Neural cell (in vitro differentiated cells): ENCODE measurements around the gene FAU. TPM values are rescaled to one million over a fixed set of nuclear protein-coding genes. Genes with fewer than 3 reads are reported as not detected.

Experiments used
- H2AFZ ChIP-seq: fragments of 200-600, 300-800 bp; sonication (generic), shearing (Covaris generic); 2 replicates; pipeline ENCODE4 v1.6.0; 2014; ENCODE audit warnings: low read depth, mild to moderate bottlenecking, antibody characterized with exemption, low read length, moderate library complexity
- H3F3A ChIP-seq: fragments of 200-600 bp; shearing (Covaris generic); 2 replicates; pipeline ENCODE4 v1.6.1; 2016; ENCODE audit warnings: mild to moderate bottlenecking, moderate library complexity, mixed read lengths, antibody characterized with exemption, low read length; ENCODE audit not compliant: insufficient read depth, poor library complexity, severe bottlenecking
- H3K27ac ChIP-seq: fragments of 200-600, 300-800 bp; sonication (generic), shearing (Covaris generic); 2 replicates; pipeline ENCODE4 v1.5.1; 2014; ENCODE audit warnings: mild to moderate bottlenecking, low read length, moderate library complexity
- H3K27me3 ChIP-seq: fragments of 300-800, 200-600 bp; sonication (generic), shearing (Covaris generic); 2 replicates; pipeline ENCODE4 v1.6.0; 2014; ENCODE audit warnings: mild to moderate bottlenecking, low read depth, low read length, moderate library complexity; ENCODE audit not compliant: insufficient read depth
- H3K36me3 ChIP-seq: fragments of 300-800, 200-600 bp; sonication (generic), shearing (Covaris generic); 2 replicates; pipeline ENCODE4 v1.5.1; 2014; ENCODE audit warnings: mild to moderate bottlenecking, antibody characterized with exemption, low read length, moderate library complexity; ENCODE audit not compliant: insufficient read depth
- H3K4me2 ChIP-seq: fragments of 300-800, 200-600 bp; sonication (generic), shearing (Covaris generic); 2 replicates; pipeline ENCODE4 v1.6.0; 2014; ENCODE audit warnings: mild to moderate bottlenecking, low read length
- H3K4me3 ChIP-seq: fragments of 300-800, 200-600 bp; sonication (generic), shearing (Covaris generic); 2 replicates; pipeline ENCODE4 v1.5.1; 2014; ENCODE audit warnings: mild to moderate bottlenecking, low read length, moderate library complexity
- H3K79me2 ChIP-seq: fragments of 200-600 bp; shearing (Covaris generic); replicated peaks from 2 replicates; pipeline ENCODE4 v1.6.0; 2014; ENCODE audit warnings: mild to moderate bottlenecking, low read length, moderate library complexity; ENCODE audit not compliant: insufficient read depth
- H3K9ac ChIP-seq: fragments of 300-800, 200-600 bp; sonication (generic), shearing (Covaris generic); 2 replicates; pipeline ENCODE4 v1.6.1; 2016; ENCODE audit warnings: mild to moderate bottlenecking, low read length, mixed read lengths
- H3K9me2 ChIP-seq: fragments of 200-600 bp; shearing (Covaris generic); 2 replicates; pipeline ENCODE4 v1.6.1; 2016; ENCODE audit warnings: mild to moderate bottlenecking, low read length, mixed read lengths; ENCODE audit not compliant: insufficient read depth
- H3K9me3 ChIP-seq: fragments of 200-600, 300-800 bp; sonication (generic), shearing (Covaris generic); 2 replicates; pipeline ENCODE4 v1.6.1; 2016; ENCODE audit warnings: mild to moderate bottlenecking, mixed run types, low read length, moderate library complexity, mixed read lengths
- H4K20me1 ChIP-seq: fragments of 200-600 bp; shearing (Covaris generic); 2 replicates; pipeline ENCODE4 v1.6.1; 2016; ENCODE audit warnings: mild to moderate bottlenecking, mixed run types; ENCODE audit not compliant: insufficient read depth
- EP300 ChIP-seq: fragments of 450-650 bp; conservative IDR thresholded peaks from 2 replicates; pipeline ENCODE4 v1.6.1; 2014; ENCODE audit warnings: antibody characterized with exemption, mild to moderate bottlenecking, moderate library complexity; ENCODE audit not compliant: poor library complexity, severe bottlenecking
- EZH2 ChIP-seq: fragments of 200-600, 300-800 bp; shearing (Covaris generic), sonication (generic); IDR thresholded peaks from 2 replicates; pipeline ENCODE4 v1.6.1; 2014; ENCODE audit warnings: antibody characterized with exemption, low read length, borderline replicate concordance, mild to moderate bottlenecking; ENCODE audit not compliant: insufficient read depth, poor library complexity, severe bottlenecking
- MXI1 ChIP-seq: fragments of 450-650 bp; conservative IDR thresholded peaks from 2 replicates; pipeline ENCODE4 v1.6.1; 2014; ENCODE audit warnings: antibody characterized with exemption, mild to moderate bottlenecking; ENCODE audit not compliant: poor library complexity, severe bottlenecking
- POLR2AphosphoS5 ChIP-seq: IDR thresholded peaks from 2 replicates; pipeline ENCODE4 v1.6.1; 2012
- RAD21 ChIP-seq: fragments of 450-650 bp; conservative IDR thresholded peaks from 2 replicates; pipeline ENCODE4 v1.6.1; 2014; ENCODE audit warnings: antibody characterized with exemption, mild to moderate bottlenecking, moderate library complexity
- SMC3 ChIP-seq: fragments of 450-650 bp; conservative IDR thresholded peaks from 2 replicates; pipeline ENCODE4 v1.6.1; 2014; ENCODE audit warnings: antibody characterized with exemption, mild to moderate bottlenecking, moderate library complexity; ENCODE audit not compliant: poor library complexity
- TAF1 ChIP-seq: IDR thresholded peaks from 2 replicates; pipeline ENCODE4 v1.6.1; 2012; ENCODE audit warnings: low read depth
- polyA plus RNA-seq: library from polyadenylated mRNA; depleted of rRNA; stranded (reverse); fragments of >200 nt; gene quantifications from 2 replicates; pipeline ENCODE4 v1.2.3, GENCODE V29; 2014
- TF ChIP-seq, protein P1 (sequence below): fragments of 450-650 bp; IDR thresholded peaks from 2 replicates; pipeline ENCODE4 v1.5.1; 2014; ENCODE audit warnings: antibody characterized with exemption, mild to moderate bottlenecking, moderate library complexity; ENCODE audit not compliant: poor library complexity, severe bottlenecking
- TF ChIP-seq, protein P2 (sequence below): IDR thresholded peaks from 2 replicates; pipeline ENCODE4 v1.6.1; 2012; ENCODE audit warnings: borderline replicate concordance

FAU gene
- polyA plus RNA-seq, 1 donor from 2014 or later, result 420 TPM

DNA sequence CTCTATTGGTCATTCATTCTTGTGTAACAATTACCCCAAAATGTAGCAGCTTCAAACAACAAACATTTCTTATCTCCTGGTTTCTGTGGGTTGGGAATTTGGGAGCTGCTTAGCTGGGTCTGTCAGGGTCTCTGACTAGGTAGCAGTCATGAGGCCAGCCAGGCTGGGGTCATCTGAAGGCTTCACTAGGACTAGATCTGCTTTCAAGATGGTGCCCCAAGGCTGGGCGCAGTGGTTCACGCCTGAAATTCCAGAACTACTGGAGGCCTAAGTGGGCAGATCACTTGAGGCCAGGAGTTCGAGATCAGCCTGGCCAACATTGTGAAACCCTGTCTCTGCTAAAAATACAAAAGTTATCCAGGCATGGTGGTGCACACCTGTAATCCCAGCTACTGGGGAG lies 35.0 kb upstream of the FAU start:
- no peak overlapping the region for H3K9ac ChIP-seq
- H3K4me3 ChIP-seq, result no peak overlapping the region
- no peak overlapping the region for H3K4me2 ChIP-seq
- no peaks in the 10 kb centered on the region for H3K27me3 ChIP-seq
- no peaks in the 10 kb centered on the region for H3F3A ChIP-seq
- H3K9me3 ChIP-seq, result no peaks in the 10 kb centered on the region
- no peak for TF ChIP-seq RAD21
- no peak for TF ChIP-seq TAF1
- TF ChIP-seq, protein P1, sequence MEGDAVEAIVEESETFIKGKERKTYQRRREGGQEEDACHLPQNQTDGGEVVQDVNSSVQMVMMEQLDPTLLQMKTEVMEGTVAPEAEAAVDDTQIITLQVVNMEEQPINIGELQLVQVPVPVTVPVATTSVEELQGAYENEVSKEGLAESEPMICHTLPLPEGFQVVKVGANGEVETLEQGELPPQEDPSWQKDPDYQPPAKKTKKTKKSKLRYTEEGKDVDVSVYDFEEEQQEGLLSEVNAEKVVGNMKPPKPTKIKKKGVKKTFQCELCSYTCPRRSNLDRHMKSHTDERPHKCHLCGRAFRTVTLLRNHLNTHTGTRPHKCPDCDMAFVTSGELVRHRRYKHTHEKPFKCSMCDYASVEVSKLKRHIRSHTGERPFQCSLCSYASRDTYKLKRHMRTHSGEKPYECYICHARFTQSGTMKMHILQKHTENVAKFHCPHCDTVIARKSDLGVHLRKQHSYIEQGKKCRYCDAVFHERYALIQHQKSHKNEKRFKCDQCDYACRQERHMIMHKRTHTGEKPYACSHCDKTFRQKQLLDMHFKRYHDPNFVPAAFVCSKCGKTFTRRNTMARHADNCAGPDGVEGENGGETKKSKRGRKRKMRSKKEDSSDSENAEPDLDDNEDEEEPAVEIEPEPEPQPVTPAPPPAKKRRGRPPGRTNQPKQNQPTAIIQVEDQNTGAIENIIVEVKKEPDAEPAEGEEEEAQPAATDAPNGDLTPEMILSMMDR, result no peak
- no peak for TF ChIP-seq MXI1
- no peak for TF ChIP-seq POLR2AphosphoS5
- TF ChIP-seq EP300, result no peak
- no peak for TF ChIP-seq SMC3
- TF ChIP-seq, protein P2, sequence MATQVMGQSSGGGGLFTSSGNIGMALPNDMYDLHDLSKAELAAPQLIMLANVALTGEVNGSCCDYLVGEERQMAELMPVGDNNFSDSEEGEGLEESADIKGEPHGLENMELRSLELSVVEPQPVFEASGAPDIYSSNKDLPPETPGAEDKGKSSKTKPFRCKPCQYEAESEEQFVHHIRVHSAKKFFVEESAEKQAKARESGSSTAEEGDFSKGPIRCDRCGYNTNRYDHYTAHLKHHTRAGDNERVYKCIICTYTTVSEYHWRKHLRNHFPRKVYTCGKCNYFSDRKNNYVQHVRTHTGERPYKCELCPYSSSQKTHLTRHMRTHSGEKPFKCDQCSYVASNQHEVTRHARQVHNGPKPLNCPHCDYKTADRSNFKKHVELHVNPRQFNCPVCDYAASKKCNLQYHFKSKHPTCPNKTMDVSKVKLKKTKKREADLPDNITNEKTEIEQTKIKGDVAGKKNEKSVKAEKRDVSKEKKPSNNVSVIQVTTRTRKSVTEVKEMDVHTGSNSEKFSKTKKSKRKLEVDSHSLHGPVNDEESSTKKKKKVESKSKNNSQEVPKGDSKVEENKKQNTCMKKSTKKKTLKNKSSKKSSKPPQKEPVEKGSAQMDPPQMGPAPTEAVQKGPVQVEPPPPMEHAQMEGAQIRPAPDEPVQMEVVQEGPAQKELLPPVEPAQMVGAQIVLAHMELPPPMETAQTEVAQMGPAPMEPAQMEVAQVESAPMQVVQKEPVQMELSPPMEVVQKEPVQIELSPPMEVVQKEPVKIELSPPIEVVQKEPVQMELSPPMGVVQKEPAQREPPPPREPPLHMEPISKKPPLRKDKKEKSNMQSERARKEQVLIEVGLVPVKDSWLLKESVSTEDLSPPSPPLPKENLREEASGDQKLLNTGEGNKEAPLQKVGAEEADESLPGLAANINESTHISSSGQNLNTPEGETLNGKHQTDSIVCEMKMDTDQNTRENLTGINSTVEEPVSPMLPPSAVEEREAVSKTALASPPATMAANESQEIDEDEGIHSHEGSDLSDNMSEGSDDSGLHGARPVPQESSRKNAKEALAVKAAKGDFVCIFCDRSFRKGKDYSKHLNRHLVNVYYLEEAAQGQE, result no peak
- TF ChIP-seq EZH2, result no peak
- H3K36me3 ChIP-seq, result no peaks in the 10 kb centered on the region
- no peaks in the 10 kb centered on the region for H3K79me2 ChIP-seq
- H2AFZ ChIP-seq, result no peak overlapping the region
- no peaks in the 10 kb centered on the region for H4K20me1 ChIP-seq
- no peaks in the 10 kb centered on the region for H3K9me2 ChIP-seq
- H3K27ac ChIP-seq, result no peak overlapping the region

DNA sequence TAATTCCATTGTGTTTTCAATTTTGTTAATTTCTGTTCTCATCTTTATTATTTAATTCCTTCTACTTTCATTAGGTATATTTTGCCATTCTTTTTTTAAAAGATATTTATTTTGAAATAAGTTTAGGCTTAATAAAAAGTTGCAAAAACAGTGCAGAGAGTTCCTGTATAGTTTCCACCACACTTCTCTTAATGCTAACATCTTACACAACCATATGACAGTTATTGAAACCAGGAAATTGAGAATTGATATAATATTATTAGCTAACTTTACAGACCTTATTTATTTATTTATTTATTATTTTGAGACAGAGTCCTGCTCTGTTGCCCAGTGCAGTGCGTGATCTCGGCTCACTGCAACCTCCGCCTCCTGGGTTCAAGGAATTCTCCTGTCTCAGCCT lies 34.3 kb upstream of the FAU start:
- Histone ChIP-seq H3K27ac (no peak overlapping the region), H3K4me3 (no peak overlapping the region), H3K9me3 (no peaks in the 10 kb centered on the region)

More for the DNA sequence above, 34.3 kb upstream of the FAU start:
- Histone ChIP-seq H3F3A (no peaks in the 10 kb centered on the region), H3K79me2 (no peaks in the 10 kb centered on the region), H3K4me2 (no peak overlapping the region), H3K27me3 (no peaks in the 10 kb centered on the region), H3K9me2 (no peaks in the 10 kb centered on the region), H2AFZ (no peak overlapping the region), H4K20me1 (no peaks in the 10 kb centered on the region), H3K36me3 (no peaks in the 10 kb centered on the region), H3K9ac (no peak overlapping the region)
- no peak for TF ChIP-seq RAD21
- TF ChIP-seq SMC3, result no peak
- TF ChIP-seq TAF1, result no peak
- no peak for TF ChIP-seq POLR2AphosphoS5
- TF ChIP-seq EP300, result no peak
- TF ChIP-seq EZH2, result no peak
- TF ChIP-seq MXI1, result no peak
